Kidney epithelial cell (primary cell): ENCODE measurements around the gene KIF17. TPM values are rescaled to one million over a fixed set of nuclear protein-coding genes. Genes with fewer than 3 reads are reported as not detected.
"Not testable (repeated sequence)": the region's sequence is repeated elsewhere in the genome, so short reads cannot be mapped to it uniquely, and the experiment has no call there.

Experiments
- DNase-seq: peaks from one replicate; pipeline ENCODE4 v3.0.0-alpha.2; 2010; ENCODE audit warnings: low read depth
- H3K27me3 ChIP-seq: 2 replicates; pipeline ENCODE4 v1.6.0; 2011; ENCODE audit warnings: low read length; ENCODE audit not compliant: control insufficient read depth, insufficient read depth
- H3K36me3 ChIP-seq: 2 replicates; pipeline ENCODE4 v1.5.1; 2011; ENCODE audit warnings: low read length; ENCODE audit not compliant: control insufficient read depth, insufficient read depth
- H3K4me3 ChIP-seq: 2 replicates; pipeline ENCODE4 v1.5.1; 2011; ENCODE audit warnings: low read depth, mild to moderate bottlenecking, control low read depth, low read length
- total RNA-seq: library from RNA; depleted of rRNA; stranded (reverse); fragments of >200 nt; gene quantifications from 2 replicates; pipeline ENCODE4 v1.2.3, GENCODE V29; 2015
- TF ChIP-seq, protein P1 (sequence below): IDR thresholded peaks from 2 replicates; pipeline ENCODE4 v1.5.1; 2011; ENCODE audit warnings: mild to moderate bottlenecking, moderate library complexity, low read length, control low read depth, inconsistent platforms; ENCODE audit not compliant: insufficient read depth, poor library complexity, severe bottlenecking

The KIF17 gene
- total RNA-seq, 1 donor from 2014 or later = 1.3 TPM

DNA sequence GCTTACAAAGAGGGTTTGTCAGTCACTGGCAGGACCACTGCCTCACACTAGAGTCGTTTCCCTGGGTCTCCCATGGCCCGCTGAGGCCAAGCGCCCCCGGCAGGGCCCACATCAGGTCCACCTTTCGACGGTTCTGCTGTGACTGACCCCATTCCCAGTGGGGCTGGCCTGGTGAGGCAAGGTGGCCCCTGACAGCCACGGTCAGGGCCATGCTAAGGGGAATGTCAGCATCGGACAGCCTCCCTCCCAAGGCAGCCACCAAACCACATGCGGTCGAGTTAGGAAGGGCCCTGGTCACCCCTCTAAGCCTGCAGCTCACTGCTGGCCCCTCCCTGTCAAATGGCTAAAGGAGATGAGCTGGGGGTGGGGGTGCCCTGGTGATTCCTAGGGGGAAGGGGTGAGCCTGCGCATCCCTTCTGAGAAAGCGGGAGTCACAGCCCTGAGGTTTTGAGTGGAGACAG, 2.9 kb upstream of the KIF17 start:
- no peaks in the 10 kb centered on the region for H3K36me3 ChIP-seq
- no peak for DNase-seq

DNA sequence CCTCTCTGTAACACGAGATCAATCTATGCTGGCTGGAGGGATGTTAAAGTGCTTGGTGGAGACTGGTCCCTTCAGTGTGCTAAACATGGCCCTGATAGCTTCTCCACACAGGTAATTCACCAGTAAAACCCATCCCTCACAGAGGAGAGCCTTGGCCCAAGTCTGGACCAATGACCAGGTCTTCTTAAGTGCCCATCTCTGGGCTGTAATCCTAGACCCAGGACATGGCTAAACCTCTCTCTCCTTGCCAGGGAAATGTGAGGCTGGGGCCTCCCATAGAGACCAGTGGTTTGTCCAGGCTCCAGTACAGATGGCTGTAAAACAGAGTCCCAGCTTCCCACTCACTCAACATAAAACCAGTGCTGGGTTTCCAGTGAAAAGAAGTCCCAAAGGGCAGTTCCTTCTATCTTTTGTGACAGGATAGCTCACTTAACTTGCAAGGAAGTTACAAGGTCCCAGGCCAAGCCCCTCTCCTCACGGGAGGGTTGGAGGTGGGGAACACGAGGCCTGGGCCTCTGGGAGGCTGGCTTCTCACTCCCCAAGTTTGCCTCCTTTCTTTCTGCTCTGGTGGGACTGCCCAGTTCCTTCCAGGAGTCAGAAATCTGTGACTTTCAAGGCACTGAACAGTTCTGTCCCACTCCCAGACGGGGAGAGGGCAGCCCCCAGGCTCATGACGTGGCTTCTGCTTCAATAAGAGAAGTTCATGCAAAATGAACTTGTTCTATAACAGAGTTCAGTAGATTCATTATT, 2.2 kb upstream of the KIF17 start:
- H3K36me3 ChIP-seq = no peaks in the 10 kb centered on the region
- H3K27me3 ChIP-seq = no peaks in the 10 kb centered on the region
- no peak for DNase-seq
- no peak overlapping the region for H3K4me3 ChIP-seq
- TF ChIP-seq, protein P1, sequence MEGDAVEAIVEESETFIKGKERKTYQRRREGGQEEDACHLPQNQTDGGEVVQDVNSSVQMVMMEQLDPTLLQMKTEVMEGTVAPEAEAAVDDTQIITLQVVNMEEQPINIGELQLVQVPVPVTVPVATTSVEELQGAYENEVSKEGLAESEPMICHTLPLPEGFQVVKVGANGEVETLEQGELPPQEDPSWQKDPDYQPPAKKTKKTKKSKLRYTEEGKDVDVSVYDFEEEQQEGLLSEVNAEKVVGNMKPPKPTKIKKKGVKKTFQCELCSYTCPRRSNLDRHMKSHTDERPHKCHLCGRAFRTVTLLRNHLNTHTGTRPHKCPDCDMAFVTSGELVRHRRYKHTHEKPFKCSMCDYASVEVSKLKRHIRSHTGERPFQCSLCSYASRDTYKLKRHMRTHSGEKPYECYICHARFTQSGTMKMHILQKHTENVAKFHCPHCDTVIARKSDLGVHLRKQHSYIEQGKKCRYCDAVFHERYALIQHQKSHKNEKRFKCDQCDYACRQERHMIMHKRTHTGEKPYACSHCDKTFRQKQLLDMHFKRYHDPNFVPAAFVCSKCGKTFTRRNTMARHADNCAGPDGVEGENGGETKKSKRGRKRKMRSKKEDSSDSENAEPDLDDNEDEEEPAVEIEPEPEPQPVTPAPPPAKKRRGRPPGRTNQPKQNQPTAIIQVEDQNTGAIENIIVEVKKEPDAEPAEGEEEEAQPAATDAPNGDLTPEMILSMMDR = no peak

More for the DNA sequence above, 2.9 kb upstream of the KIF17 start:
- H3K27me3 ChIP-seq = no peaks in the 10 kb centered on the region
- TF ChIP-seq, protein P1 = no peak
- no peak overlapping the region for H3K4me3 ChIP-seq

DNA sequence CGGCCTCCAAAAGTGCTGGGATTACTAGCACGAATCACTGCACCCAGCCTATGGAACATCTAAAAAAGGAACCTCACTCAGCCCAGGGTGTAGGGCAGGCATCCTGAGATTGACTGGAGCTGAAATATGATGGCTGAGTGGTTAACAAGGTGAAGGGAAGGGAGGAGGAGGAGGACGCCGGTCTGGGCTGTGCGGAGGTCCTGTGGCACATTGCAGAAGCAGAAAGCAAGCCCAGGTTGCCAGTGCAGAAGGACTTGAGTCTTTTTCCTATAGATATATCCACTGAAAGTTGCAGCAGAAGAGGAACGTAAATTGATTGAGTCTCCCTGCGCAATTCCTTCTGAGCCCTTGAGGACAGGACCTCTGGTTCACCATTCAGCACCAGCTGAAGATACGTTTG, 1.5 kb upstream of the KIF17 start:
- no peak for DNase-seq
- H3K36me3 ChIP-seq = no peaks in the 10 kb centered on the region
- H3K4me3 ChIP-seq = no peak overlapping the region
- H3K27me3 ChIP-seq = no peaks in the 10 kb centered on the region
- TF ChIP-seq, protein P1 = no peak

DNA sequence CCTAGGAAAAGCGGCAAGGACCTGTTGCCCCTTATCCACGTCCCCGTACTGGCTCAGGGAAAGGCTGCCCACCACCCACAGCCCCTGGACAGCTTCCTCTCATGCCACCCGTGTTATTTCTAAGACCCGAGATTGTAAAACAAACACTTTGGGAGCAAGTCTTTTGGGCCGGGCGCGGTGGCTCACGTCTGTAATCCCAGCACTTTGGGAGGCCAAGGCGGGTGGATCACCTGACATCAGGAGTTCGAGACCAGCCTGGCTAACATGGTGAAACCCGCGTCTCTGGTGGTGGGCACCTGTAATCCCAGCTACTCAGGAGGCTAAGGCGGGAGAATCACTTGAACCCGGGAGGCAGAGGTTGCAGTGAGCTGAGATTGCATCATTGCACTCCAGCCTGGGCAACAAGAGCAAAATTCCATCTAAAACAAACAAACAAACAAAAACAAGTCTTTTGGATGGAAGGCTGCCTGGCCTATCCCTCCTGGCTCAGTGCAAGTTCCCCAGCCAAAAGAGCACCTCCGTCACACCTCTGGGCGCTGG, 606 bp upstream of the KIF17 start:
- peak overlapping the region; percentile 46 for H3K4me3 ChIP-seq
- H3K27me3 ChIP-seq, H3K36me3 ChIP-seq, DNase-seq: not testable (repeated sequence)

DNA sequence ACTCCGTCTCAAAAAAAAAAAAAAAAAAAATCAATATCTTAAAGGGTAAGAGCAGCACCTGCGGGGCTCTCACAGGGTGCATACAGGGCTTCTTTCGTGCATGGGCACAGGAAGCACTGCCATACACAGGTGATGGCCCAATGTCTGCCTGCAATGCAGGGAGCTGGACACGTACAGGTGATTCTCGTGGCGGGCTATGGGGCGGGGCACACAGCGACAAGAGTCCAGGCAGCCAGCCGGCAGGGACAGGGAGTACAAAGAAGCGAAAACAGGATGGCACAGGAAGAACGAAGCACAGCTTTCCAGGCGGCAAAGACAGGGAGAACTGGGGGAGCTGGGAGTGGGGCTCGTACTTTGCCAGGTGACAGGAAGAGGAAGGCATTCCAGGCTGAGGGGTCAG, 1.6 kb downstream of the KIF17 start:
- H3K4me3 ChIP-seq = no peak overlapping the region
- TF ChIP-seq, protein P1 = no peak
- H3K36me3 ChIP-seq = no peaks in the 10 kb centered on the region
- no peak for DNase-seq
- H3K27me3 ChIP-seq = no peaks in the 10 kb centered on the region

DNA sequence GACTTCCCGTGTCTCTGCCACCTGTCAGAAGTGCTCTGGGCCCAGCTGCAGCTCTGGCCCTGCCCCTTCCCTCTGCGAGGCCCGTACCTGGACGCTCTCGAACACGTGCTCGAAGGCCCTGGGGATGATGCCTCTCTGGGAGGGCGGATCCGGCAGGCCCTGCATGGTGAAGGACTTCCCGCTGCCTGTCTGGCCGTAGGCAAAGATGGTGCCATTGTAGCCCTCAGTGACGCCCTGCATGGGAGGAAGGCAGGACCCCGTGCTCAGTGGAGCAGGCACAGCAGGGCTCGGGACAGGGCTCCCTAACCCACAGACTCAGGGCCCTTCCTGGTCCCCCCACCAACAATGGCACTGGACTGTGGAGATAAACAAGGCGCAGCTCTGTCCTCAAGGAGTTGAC, 2.4 kb downstream of the KIF17 start:
- no peak for DNase-seq

More for the DNA sequence above, 2.4 kb downstream of the KIF17 start:
- H3K27me3 ChIP-seq = no peaks in the 10 kb centered on the region
- TF ChIP-seq, protein P1 = no peak
- H3K36me3 ChIP-seq = no peaks in the 10 kb centered on the region
- no peak overlapping the region for H3K4me3 ChIP-seq
